GM18867 (cell line): ENCODE measurements around the gene FAM114A2.
"Not testable (repeated sequence)": the region's sequence is repeated elsewhere in the genome, so short reads cannot be mapped to it uniquely, and the experiment has no call there.

Source experiments
- ATAC-seq: cut with Tn5 transposase; IDR thresholded peaks from one replicate; pipeline ENCODE4 v1.9.1; 2021; ENCODE audit warnings: mild to moderate bottlenecking, moderate library complexity; ENCODE audit not compliant: unreplicated experiment

FAM114A2 gene

GRCh38 chr5:154053468-154053867 is 14.8 kb upstream of the FAM114A2 start:
- ATAC-seq: no peak

- no peak for ATAC-seq
These were observed 10.9 kb upstream of the FAM114A2 start for GRCh38 chr5:154049636-154050035.

GRCh38 chr5:154047324-154047723 is 8.6 kb upstream of the FAM114A2 start:
- ATAC-seq: peak; percentile 68

GRCh38 chr5:154046486-154046885 is 7.8 kb upstream of the FAM114A2 start:
- ATAC-seq: no peak

GRCh38 chr5:154044581-154044980 is 5.9 kb upstream of the FAM114A2 start:
- ATAC-seq: no peak

- no peak for ATAC-seq
These were observed 5.4 kb upstream of the FAM114A2 start for GRCh38 chr5:154044099-154044498.

- no peak for ATAC-seq
These were observed 4.1 kb upstream of the FAM114A2 start for GRCh38 chr5:154042766-154043165.

- ATAC-seq: no peak
These were observed 734 bp upstream of the FAM114A2 start for GRCh38 chr5:154039458-154039829.

GRCh38 chr5:154038261-154038706 is 426 bp downstream of the FAM114A2 start:
- ATAC-seq: peak; percentile 57

- no peak for ATAC-seq
These were observed 3.8 kb downstream of the FAM114A2 start for GRCh38 chr5:154034944-154035343.

GRCh38 chr5:154031937-154032489 is 6.7 kb downstream of the FAM114A2 start:
- ATAC-seq: no peak

- ATAC-seq: no peak
These were observed 12.8 kb downstream of the FAM114A2 start for GRCh38 chr5:154025951-154026350.

- not testable (repeated sequence) for ATAC-seq
These were observed 19.8 kb downstream of the FAM114A2 start for GRCh38 chr5:154018919-154019318.

- ATAC-seq: no peak
These were observed 23.5 kb downstream of the FAM114A2 start for GRCh38 chr5:154015071-154015693.

GRCh38 chr5:154010660-154011059 is 28.1 kb downstream of the FAM114A2 start:
- ATAC-seq: no peak

- no peak for ATAC-seq
These were observed 33.1 kb downstream of the FAM114A2 start for GRCh38 chr5:154005648-154006047.

- no peak for ATAC-seq
These were observed 36.1 kb downstream of the FAM114A2 start for GRCh38 chr5:154002511-154003020.

GRCh38 chr5:154002093-154002492 is 36.6 kb downstream of the FAM114A2 start:
- no peak for ATAC-seq

- no peak for ATAC-seq
These were observed 38.0 kb downstream of the FAM114A2 start for GRCh38 chr5:154000703-154001102.

GRCh38 chr5:153999995-154000394 is 38.7 kb downstream of the FAM114A2 start:
- no peak for ATAC-seq

- no peak for ATAC-seq
These were observed 39.9 kb downstream of the FAM114A2 start for GRCh38 chr5:153998768-153999167.

- no peak for ATAC-seq
These were observed 40.7 kb downstream of the FAM114A2 start for GRCh38 chr5:153998010-153998409.

GRCh38 chr5:153991168-153991567 is 47.5 kb downstream of the FAM114A2 start:
- ATAC-seq: no peak
